Natural killer cell (primary cell): ENCODE measurements around the gene ZNF789. TPM values are rescaled to one million over a fixed set of nuclear protein-coding genes. Genes with fewer than 3 reads are reported as not detected.
A peak's percentile ranks its signal among the peaks of the same experiment; 100 is the strongest.

Source experiments
- ATAC-seq, 3 donors: fragments of 150-1000 bp in 2 of 3; fragments of 200-7000 bp in 1 of 3; cut with Tn5 transposase; 1 replicate in 1 of 3; 2 replicates in 2 of 3; pipeline ENCODE4 v1.10.0; 2021; ENCODE audit warnings: mild to moderate bottlenecking in 2 of 3, moderate library complexity in 2 of 3
- DNase-seq, 2 donors: peaks; one replicate each; pipeline versions ENCODE4 v3.0.0 to v3.0.0-alpha.2; 2013 to 2021; ENCODE audit warnings: mixed read lengths in 1 of 2
- H3K27ac ChIP-seq: one replicate; pipeline ENCODE4 v1.5.1; 2013; ENCODE audit warnings: mild to moderate bottlenecking, low read length
- H3K27me3 ChIP-seq: one replicate; pipeline ENCODE4 v1.6.1; 2013; ENCODE audit warnings: low read length; ENCODE audit not compliant: control insufficient read depth, insufficient read depth
- H3K36me3 ChIP-seq: one replicate; pipeline ENCODE4 v1.6.1; 2013; ENCODE audit warnings: low read length; ENCODE audit not compliant: control insufficient read depth, insufficient read depth
- H3K4me1 ChIP-seq: one replicate; pipeline ENCODE4 v1.6.1; 2013; ENCODE audit warnings: low read length; ENCODE audit not compliant: control insufficient read depth, insufficient read depth
- H3K4me3 ChIP-seq: one replicate; pipeline ENCODE4 v1.5.1; 2013; ENCODE audit warnings: low read length
- H3K9me3 ChIP-seq: one replicate; pipeline ENCODE4 v1.6.1; 2013; ENCODE audit warnings: low read length; ENCODE audit not compliant: control insufficient read depth, insufficient read depth
- H3K27ac Mint-ChIP-seq, 2 donors: one replicate each; pipeline ENCODE4 v1.8.0; 2022; ENCODE audit warnings: mild to moderate bottlenecking in 2 of 2, mixed read lengths in 2 of 2, moderate library complexity in 1 of 2
- H3K27me3 Mint-ChIP-seq, 2 donors: one replicate each; pipeline ENCODE4 v1.8.0; 2022; ENCODE audit warnings: low read depth in 2 of 2, mixed read lengths in 2 of 2
- H3K36me3 Mint-ChIP-seq: one replicate; pipeline ENCODE4 v1.8.0; 2022; ENCODE audit warnings: mixed read lengths
- H3K4me1 Mint-ChIP-seq, 2 donors: one replicate each; pipeline ENCODE4 v1.8.0; 2022; ENCODE audit warnings: mixed read lengths in 2 of 2
- H3K4me3 Mint-ChIP-seq: one replicate; pipeline ENCODE4 v1.8.0; 2022; ENCODE audit warnings: mild to moderate bottlenecking, moderate library complexity, mixed read lengths
- H3K9me3 Mint-ChIP-seq, 2 donors: one replicate each; pipeline ENCODE4 v1.8.0; 2022; ENCODE audit warnings: mixed read lengths in 2 of 2
- WGBS: methylation state at CpG from one replicate; pipeline ENCODE4 v1.1.7; 2013; ENCODE audit warnings: missing lambda C conversion rate; ENCODE audit not compliant: insufficient coverage; 5-methylcytosine and 5-hydroxymethylcytosine counted together
- intact Hi-C: fragments of 100-400 bp; cut with micrococcal nuclease; formaldehyde crosslinking; loops from one replicate; pipeline ENCODE4 v1.14.2; 2022
- total RNA-seq, 4 donors: library from RNA; stranded (reverse); fragments of 120-200 nt in 1 of 4; gene quantifications; one replicate each; pipeline versions ENCODE4 v1.2.3 to v1.2.4, GENCODE V29; 2013 to 2022
- TF ChIP-seq, protein P1 (sequence below): fragments of 200-600 bp; IDR thresholded peaks from one replicate; pipeline ENCODE4 v1.8.0; 2022; ENCODE audit warnings: antibody characterized with exemption

Gene ZNF789
- total RNA-seq, 3 donors from 2014 or later (not counting 1 experiment from before 2014, with no cell fraction given): 16.7 to 18.6 (median 16.8) TPM

GRCh38 chr7:99505324-99505662 is 32.6 kb downstream of the ZNF789 start:
- H3K27me3 ChIP-seq: no peaks in the 10 kb centered on the region
- H3K27ac ChIP-seq: peak overlapping the region; percentile 90
- Mint-ChIP-seq H3K27me3 (no peaks in the 10 kb centered on the region), H3K27ac (peak overlapping the region; percentile 95 to 96), H3K9me3 (no peaks in the 10 kb centered on the region), H3K36me3 (no peaks in the 10 kb centered on the region), H3K4me1 (peaks cover 18 to 19% of the 10 kb centered on the region in 2 donors), H3K4me3 (peak overlapping the region; percentile 98)
- H3K4me1 ChIP-seq: peaks cover 30% of the 10 kb centered on the region
- TF ChIP-seq, protein P1, sequence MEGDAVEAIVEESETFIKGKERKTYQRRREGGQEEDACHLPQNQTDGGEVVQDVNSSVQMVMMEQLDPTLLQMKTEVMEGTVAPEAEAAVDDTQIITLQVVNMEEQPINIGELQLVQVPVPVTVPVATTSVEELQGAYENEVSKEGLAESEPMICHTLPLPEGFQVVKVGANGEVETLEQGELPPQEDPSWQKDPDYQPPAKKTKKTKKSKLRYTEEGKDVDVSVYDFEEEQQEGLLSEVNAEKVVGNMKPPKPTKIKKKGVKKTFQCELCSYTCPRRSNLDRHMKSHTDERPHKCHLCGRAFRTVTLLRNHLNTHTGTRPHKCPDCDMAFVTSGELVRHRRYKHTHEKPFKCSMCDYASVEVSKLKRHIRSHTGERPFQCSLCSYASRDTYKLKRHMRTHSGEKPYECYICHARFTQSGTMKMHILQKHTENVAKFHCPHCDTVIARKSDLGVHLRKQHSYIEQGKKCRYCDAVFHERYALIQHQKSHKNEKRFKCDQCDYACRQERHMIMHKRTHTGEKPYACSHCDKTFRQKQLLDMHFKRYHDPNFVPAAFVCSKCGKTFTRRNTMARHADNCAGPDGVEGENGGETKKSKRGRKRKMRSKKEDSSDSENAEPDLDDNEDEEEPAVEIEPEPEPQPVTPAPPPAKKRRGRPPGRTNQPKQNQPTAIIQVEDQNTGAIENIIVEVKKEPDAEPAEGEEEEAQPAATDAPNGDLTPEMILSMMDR: no peak
- peak overlapping the region; percentile 95 for H3K4me3 ChIP-seq
- no peaks in the 10 kb centered on the region for H3K36me3 ChIP-seq
- DNase-seq: no peak
- intact Hi-C loops: loop anchor here (2.0 to 10.0 kb wide), 2 partner anchors 96 to 130 kb away; partner anchors contain the start of genes ARPC1B, BUD31 and PDAP1
- ATAC-seq: no peak
- no peaks in the 10 kb centered on the region for H3K9me3 ChIP-seq
- 3% methylated on average over 11 of the region's 11 CpGs for WGBS

- DNase-seq: no peak
- ATAC-seq: no peak
- peaks cover 0 to 9% of the 10 kb centered on the region in 2 donors for H3K4me1 Mint-ChIP-seq
- Histone ChIP-seq H3K36me3 (peaks cover 27% of the 10 kb centered on the region), H3K27me3 (no peaks in the 10 kb centered on the region), H3K9me3 (no peaks in the 10 kb centered on the region), H3K4me3 (no peak overlapping the region), H3K27ac (no peak overlapping the region), H3K4me1 (no peaks in the 10 kb centered on the region)
- peaks cover 9% of the 10 kb centered on the region for H3K36me3 Mint-ChIP-seq
- no peaks in the 10 kb centered on the region for H3K9me3 Mint-ChIP-seq
- TF ChIP-seq, protein P1: no peak
- WGBS: 100% methylated on average over 1 of the region's 1 CpG
- H3K27ac Mint-ChIP-seq: no peak overlapping the region
- H3K27me3 Mint-ChIP-seq: no peaks in the 10 kb centered on the region
- intact Hi-C loops: no loop called here
- no peak overlapping the region for H3K4me3 Mint-ChIP-seq
Observed at GRCh38 chr7:99514050-99514449, 41.4 kb downstream of the ZNF789 start.

- H3K36me3 Mint-ChIP-seq: peaks cover 21% of the 10 kb centered on the region
- intact Hi-C loops: no loop called here
- H3K9me3 Mint-ChIP-seq: no peaks in the 10 kb centered on the region
- no peaks in the 10 kb centered on the region for H3K9me3 ChIP-seq
- no peaks in the 10 kb centered on the region for H3K4me1 Mint-ChIP-seq
- H3K27me3 Mint-ChIP-seq: no peaks in the 10 kb centered on the region
- H3K27me3 ChIP-seq: no peaks in the 10 kb centered on the region
- H3K27ac Mint-ChIP-seq: no peak overlapping the region
- WGBS: 97% methylated on average over 2 of the region's 3 CpGs
- ATAC-seq: no peak
- no peaks in the 10 kb centered on the region for H3K4me1 ChIP-seq
- no peak for DNase-seq
- H3K36me3 ChIP-seq: peaks cover 24% of the 10 kb centered on the region
- TF ChIP-seq, protein P1: no peak
- H3K4me3 Mint-ChIP-seq: no peak overlapping the region
- H3K4me3 ChIP-seq: no peak overlapping the region
- H3K27ac ChIP-seq: no peak overlapping the region
Observed at GRCh38 chr7:99521399-99521798, 48.7 kb downstream of the ZNF789 start.
